NCI-H128 (cell line): ENCODE data around the gene POLR2J3.
"Not testable (repeated sequence)": the region's sequence is repeated elsewhere in the genome, so short reads cannot be mapped to it uniquely, and the experiment has no call there.

Source experiments
- DNase-seq: peaks from one replicate; lab custom pipeline; 2025; ENCODE audit not compliant: unreplicated experiment; lab: John Stamatoyannopoulos, UW

Gene POLR2J3

GRCh38 chr7:102589857-102590256 is 17.5 kb upstream of the POLR2J3 start:
- not testable (repeated sequence) for DNase-seq

GRCh38 chr7:102583495-102583894 is 11.1 kb upstream of the POLR2J3 start:
- DNase-seq, result not testable (repeated sequence)

DNA sequence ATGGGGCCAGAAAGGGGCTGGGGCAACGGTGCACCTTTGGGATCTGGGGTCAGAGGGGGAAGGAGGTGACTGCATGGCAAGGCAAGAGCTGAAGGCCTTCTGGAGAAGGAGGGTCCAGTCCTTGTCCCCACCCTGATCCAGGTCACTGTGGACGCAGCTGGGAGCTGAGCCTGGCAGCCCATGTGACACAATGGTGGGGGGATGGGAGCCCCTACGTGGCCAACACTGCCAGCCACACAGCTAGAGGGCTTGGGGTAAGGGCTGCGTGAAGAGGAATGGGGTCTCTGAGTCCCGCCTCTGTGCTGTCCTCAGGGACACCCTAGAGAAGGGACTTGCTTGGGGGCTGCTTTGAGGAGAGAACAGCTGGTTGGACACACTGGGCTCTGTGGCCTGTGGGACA is 9.3 kb upstream of the POLR2J3 start:
- DNase-seq, result not testable (repeated sequence)

- not testable (repeated sequence) for DNase-seq
Observed at GRCh38 chr7:102578486-102578885, 6.1 kb upstream of the POLR2J3 start.

GRCh38 chr7:102577315-102578240 is 5.2 kb upstream of the POLR2J3 start:
- not testable (repeated sequence) for DNase-seq

DNA sequence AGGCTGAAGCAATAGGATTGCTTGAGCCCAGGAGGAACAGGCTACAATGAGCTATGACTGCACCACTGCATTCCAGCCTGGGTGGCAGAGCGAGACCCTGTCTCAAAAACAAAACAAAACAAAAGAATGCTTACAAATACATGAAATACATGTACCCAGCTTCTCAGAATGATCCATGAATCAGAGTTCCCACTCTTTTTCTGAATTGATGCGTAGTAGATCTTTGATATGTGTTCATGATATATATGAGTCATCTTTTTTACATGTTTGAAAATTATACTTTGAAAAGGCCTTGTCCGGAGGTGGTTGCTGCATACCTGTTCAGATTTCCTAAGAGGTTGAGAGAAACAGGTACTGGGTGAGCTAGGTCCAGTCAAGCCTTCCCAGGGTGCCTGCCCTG is 4.0 kb upstream of the POLR2J3 start:
- not testable (repeated sequence) for DNase-seq

DNA sequence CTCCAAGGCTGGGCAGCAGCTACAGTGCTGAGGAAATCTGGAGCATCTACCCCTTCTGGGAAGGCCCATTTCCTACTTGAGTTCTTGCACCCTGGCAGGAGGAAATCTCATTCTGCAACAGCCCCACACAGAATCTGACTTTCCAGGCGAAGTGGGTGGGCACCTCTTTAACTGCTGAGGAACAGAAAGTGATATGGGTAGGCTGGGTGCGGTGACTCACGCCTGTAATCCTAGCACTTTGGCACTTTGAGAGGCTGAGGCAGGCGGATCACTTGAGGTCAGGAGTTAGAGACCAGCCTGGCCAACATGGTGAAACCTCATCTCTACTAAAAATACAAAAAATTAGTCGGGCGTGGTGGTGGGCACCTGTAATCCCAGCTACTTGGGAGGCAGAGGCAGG is 2.2 kb upstream of the POLR2J3 start:
- not testable (repeated sequence) for DNase-seq

DNA sequence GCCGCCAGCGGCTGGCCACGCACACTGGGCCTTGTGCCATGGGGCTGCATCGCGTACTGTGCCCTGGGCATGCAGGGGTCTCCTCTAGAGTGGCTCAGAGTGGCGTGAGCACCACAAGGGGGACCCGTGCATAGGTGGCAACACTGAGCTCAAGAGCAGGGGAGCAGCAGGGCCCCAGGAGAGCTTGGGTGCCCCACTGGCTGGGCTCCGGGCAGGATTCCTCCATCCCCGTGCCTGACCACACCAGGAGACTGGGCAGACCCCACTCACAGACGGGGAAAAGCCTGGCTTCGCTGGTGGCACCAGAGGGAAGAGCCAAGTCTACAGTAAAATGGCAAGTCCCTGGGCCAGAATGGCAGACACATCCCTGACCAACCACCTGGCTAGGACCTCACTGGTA is 3.8 kb downstream of the POLR2J3 start:
- not testable (repeated sequence) for DNase-seq

GRCh38 chr7:102550808-102551422 is 21.5 kb downstream of the POLR2J3 start, which contains the start of gene SPDYE2:
TSS of gene SPDYE2 (plus strand) at chr7:102551226. CDS start at chr7:102553256, 2,030 bp downstream.
- not testable (repeated sequence) for DNase-seq

DNA sequence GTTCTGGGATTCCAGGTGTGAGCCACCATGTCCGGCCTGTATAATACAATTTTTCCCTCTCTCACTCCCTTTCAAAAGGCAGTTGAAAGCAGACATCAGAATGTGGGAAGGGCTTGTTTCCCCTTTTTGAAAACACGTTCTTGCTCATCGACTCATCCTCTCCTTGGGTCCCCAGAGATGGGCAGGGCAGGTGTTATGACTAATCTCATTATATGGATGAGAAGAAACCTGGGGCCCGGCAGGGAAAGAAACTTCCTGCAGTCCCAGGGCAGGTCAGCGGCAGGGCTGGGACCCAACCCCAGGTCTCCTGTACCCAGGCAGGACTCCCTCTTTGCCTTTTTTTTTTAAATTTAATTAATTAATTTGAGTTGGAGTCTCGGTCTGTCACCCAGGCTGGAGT is 26.0 kb downstream of the POLR2J3 start:
- DNase-seq, result not testable (repeated sequence)

DNA sequence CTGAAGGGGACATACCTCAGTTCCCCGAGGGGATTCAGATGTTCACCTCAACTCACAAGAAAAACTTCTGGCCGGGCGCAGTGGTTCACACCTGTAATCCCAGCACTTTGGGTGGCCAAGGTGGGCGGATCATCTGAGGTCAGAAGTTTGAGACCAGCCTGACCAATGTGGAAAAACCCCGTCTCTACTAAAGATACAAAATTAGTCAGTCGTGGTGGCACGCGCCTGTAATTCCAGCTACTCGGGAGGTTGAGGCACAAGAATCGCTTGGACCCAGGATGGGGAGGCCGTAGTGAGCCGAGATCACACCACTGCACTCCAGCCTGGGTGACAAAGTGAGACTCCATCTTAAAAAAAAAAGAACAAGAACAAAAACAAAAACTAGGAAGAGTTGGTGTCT is 27.1 kb downstream of the POLR2J3 start:
- DNase-seq, result not testable (repeated sequence)

DNA sequence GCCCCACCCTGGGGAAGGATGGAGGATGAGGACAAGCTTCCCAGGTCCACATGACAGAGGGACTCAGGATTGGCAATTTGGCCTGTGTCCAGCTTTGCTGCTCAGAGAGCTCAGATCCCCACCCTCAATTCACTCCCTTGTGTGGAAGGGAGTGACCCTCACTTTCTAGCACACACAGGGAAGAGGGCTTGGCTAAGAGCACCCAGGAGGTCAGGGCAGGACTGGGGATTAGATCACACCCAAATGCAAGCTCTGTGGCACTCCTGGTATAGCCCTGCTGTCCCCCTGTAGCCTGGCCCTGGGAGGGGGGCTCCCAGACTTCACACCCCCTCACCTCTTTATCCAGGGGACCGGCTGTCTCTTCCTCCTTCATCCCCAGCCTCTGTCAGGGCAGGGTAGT is 28.0 kb downstream of the POLR2J3 start:
- DNase-seq, result not testable (repeated sequence)

- DNase-seq, result not testable (repeated sequence)
Observed at GRCh38 chr7:102543596-102543995, 28.8 kb downstream of the POLR2J3 start, which contains the start of gene UPK3BL2. TSS of gene UPK3BL2 (minus strand) at chr7:102543696. CDS start at chr7:102543636, 60 bp downstream.

GRCh38 chr7:102542771-102543170 is 29.6 kb downstream of the POLR2J3 start:
- not testable (repeated sequence) for DNase-seq

- DNase-seq, result not testable (repeated sequence)
Observed at GRCh38 chr7:102542083-102542482, 30.3 kb downstream of the POLR2J3 start.

DNA sequence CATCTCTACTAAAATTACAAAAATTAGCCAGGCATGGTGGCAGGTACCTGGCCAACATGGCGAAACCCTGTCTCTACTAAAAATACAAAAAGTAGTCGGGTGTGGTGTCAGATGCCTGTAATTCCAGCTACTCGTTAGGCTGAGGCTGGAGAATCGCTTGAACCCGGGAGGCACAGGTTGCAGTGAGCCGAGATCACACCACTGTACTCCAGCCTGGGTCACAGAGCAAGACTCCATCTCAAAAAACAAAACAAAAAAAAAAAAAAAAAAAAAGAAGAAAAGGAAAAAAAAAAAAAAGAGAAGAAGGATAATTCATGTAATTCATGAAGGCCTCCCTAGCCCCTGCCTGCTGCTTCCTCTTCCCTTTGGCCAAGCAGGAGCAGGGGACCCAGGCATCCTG is 31.8 kb downstream of the POLR2J3 start:
- not testable (repeated sequence) for DNase-seq

DNA sequence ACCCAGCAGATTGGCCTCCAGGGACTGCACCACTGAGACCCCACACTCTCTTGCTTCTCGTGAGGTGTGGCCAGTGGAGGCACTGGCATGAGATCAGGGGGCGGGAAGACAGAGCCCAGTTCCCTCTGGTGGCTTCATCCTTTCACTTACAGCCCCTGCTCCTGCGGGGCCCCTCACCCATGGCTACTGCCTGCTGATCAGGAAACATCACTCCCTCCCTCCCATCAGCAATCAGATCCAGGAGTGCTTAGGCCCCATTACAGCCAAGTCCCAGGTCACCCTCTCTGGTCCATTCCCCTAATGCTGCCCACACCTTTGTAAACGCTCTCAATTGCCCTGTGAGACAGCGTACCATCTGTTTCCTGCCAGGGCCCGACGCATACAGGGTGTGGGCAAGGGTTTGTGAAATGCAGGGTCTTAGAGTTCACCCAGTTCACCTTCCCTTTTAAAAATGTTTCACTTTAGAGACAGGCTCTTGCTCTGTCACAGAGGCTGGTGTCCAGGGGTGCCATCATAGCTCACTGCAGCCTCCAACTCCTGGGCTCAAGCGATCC is 37.2 kb downstream of the POLR2J3 start:
- DNase-seq, result not testable (repeated sequence)

DNA sequence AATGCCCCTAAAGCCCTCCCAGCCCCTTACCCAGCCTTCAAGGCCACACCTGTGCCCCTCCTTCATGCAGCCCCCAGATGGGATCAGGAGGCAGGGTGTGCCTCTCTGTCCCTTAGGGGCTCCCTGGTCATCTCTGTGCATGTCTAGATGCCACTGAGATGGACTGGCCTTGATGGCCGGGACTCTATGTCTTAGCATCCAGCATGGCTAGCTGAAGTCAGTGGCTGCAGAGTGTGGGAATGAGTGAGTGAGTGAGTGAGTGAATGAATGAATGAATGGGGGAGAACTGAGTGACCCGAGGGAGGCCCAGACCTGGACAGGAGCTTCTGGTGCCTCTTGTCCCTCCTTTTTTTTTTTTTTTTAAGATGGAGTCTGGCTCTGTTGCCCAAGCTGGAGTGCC is 40.3 kb downstream of the POLR2J3 start:
- not testable (repeated sequence) for DNase-seq

DNA sequence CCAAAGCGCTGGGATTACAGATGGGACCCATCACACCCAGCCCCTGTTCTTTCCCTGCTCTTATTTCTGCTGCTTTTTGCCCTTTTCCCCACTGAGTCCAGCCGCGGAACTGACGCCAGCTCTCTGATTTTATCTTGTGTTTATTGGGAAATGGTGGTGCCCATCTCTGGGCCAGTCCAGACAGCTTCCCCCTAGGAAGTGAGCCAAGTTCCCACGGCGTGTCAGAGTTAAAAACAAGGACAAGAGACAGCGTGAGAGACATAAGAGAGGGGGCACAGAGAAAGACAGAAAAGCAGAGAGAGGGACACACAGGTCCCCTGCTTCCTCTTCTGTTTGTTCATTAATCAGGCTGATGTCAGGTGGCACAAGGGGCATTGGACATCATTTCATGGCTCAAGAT is 40.8 kb downstream of the POLR2J3 start:
- DNase-seq, result not testable (repeated sequence)

GRCh38 chr7:102527822-102528793 is 44.3 kb downstream of the POLR2J3 start:
- not testable (repeated sequence) for DNase-seq
